Activated T-cell treated with anti-CD3 and anti-CD28 coated beads, Interleukin-2, amount 50 U/mL, for 4 hours (primary cell): ENCODE results near the gene SMYD2. TPM values are rescaled to one million over a fixed set of nuclear protein-coding genes. Genes with fewer than 3 reads are reported as not detected.

Source experiments
- ATAC-seq, 2 donors: fragments of 200-7000 bp; cut with Tn5 transposase; one replicate each; pipeline ENCODE4 v1.10.0; 2021
- DNase-seq: peaks from one replicate; pipeline ENCODE4 v3.0.0-alpha.2; 2020
- H3K27me3 Mint-ChIP-seq: one replicate; pipeline ENCODE4 v1.8.0; 2021; ENCODE audit warnings: low read depth, mixed read lengths
- H3K36me3 Mint-ChIP-seq: one replicate; pipeline ENCODE4 v1.8.0; 2022; ENCODE audit warnings: mixed read lengths; ENCODE audit not compliant: insufficient read depth
- H3K4me1 Mint-ChIP-seq: one replicate; pipeline ENCODE4 v1.8.0; 2021; ENCODE audit warnings: low read depth, mixed read lengths
- H3K4me3 Mint-ChIP-seq: one replicate; pipeline ENCODE4 v1.8.0; 2021; ENCODE audit warnings: mild to moderate bottlenecking, moderate library complexity, mixed read lengths
- H3K9me3 Mint-ChIP-seq: one replicate; pipeline ENCODE4 v1.8.0; 2021; ENCODE audit warnings: mixed read lengths
- total RNA-seq, 3 donors: library from RNA; stranded (reverse); gene quantifications; one replicate each; pipeline ENCODE4 v1.2.1, GENCODE V29; 2021

SMYD2 gene, protein sequence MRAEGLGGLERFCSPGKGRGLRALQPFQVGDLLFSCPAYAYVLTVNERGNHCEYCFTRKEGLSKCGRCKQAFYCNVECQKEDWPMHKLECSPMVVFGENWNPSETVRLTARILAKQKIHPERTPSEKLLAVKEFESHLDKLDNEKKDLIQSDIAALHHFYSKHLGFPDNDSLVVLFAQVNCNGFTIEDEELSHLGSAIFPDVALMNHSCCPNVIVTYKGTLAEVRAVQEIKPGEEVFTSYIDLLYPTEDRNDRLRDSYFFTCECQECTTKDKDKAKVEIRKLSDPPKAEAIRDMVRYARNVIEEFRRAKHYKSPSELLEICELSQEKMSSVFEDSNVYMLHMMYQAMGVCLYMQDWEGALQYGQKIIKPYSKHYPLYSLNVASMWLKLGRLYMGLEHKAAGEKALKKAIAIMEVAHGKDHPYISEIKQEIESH
- 10 to 100 TPM; 15.6 to 21.9 (median 18.4) TPM for total RNA-seq

DNA sequence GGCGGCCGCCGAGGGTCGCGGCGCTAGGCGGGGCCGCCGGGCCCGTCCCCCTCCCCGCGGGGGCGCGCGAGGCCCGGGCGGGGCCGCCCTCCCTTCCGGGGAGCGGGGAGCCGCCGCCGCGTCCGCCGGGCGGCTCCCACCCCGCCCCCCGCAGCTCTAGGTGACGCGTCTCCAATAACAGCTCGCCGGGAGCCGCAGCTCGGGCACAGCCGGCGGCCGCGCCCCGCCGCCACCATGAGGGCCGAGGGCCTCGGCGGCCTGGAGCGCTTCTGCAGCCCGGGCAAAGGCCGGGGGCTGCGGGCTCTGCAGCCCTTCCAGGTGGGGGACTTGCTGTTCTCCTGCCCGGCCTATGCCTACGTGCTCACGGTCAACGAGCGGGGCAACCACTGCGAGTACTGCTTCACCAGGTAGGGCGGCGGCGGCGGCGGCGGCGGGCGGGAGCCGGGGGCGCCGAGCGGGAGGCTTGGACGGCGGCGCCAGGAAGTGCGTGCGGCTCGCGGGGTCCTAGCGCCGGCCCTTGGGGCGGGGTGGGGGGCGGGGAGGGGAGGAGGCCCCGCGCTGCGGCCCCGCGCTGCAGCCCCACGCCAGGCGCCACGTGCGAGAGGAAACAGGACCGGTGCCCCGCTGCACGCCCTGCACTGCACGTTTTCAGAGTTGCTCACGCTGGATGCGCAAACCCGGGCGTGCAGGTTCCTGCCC lies at the start of gene SMYD2:
TSS of gene SMYD2 (plus strand) at position 139 of the 699 bp plus-strand sequence. CDS start at position 235, 96 bp downstream.
- Mint-ChIP-seq H3K4me3 (peak within 1 kb of the TSS; percentile 91), H3K27me3 (no peaks in the 10 kb centered on the region), H3K9me3 (no peaks in the 10 kb centered on the region), H3K4me1 (peaks cover 40% of the 10 kb centered on the region), H3K36me3 (no peaks in the 10 kb centered on the region)
- peak; percentile 55 for DNase-seq
- peak; percentile 79 to 82 for ATAC-seq

DNA sequence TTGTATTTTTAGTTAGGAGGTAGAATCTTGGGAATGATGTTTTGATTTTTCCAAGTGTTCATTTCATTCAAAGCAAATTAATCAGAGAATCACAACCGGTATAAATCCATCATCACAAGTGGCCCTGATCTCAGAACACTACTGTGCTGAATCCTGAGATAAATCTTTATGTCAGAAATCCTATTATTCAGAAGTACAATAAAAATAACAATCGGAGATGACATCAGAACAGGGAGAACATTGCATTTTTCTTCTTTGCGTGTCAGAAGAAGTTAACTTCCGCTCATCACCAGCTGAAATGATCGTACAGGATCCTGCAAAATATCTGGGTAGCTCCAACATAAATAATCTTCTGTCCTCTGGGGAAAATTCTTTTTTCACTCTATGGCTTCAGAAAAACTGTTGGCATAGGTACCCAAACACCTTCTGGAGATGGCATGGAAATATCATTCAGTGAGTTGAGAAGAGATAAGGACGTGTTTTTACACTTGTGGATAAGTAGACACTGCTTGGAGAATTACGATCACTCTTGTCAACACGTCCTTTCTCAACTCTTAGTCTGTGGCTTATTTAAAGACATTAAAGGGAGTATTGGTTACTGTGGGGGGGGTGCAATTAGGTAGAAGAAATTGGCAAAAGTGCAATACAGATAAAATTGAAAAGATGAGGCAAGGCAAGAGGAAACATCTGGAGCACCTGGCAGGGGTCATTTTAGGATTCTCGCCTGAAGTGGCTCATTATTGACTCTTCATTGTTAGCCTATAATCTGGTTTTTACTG lies 46.9 kb upstream of the SMYD2 start:
- no peak overlapping the region for H3K4me3 Mint-ChIP-seq
- H3K27me3 Mint-ChIP-seq = peaks cover 5% of the 10 kb centered on the region
- no peak for DNase-seq
- no peaks in the 10 kb centered on the region for H3K36me3 Mint-ChIP-seq
- no peaks in the 10 kb centered on the region for H3K9me3 Mint-ChIP-seq
- H3K4me1 Mint-ChIP-seq = no peaks in the 10 kb centered on the region
- ATAC-seq = no peak

DNA sequence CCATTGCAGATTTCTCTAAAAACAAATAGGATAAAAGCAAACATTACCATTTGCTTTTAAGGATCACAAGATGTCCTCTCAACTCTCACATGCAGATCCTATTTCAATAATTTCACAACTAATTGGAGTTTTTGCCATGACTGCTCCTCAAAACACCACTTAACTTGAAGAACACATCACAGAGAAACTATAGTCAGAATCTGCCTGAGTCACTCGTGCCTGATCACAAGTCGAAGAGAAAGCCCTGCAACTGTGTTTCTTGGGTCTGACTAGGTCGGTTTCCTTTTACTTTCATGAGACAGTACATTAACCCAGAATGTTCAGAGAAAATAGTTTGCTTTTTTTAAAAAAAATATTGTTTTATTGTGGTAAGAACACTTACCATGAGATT lies 46.3 kb upstream of the SMYD2 start:
- DNase-seq (no peak), ATAC-seq (no peak)
- Mint-ChIP-seq H3K4me1 (no peaks in the 10 kb centered on the region), H3K4me3 (no peak overlapping the region), H3K36me3 (no peaks in the 10 kb centered on the region), H3K9me3 (no peaks in the 10 kb centered on the region), H3K27me3 (peaks cover 5% of the 10 kb centered on the region)

DNA sequence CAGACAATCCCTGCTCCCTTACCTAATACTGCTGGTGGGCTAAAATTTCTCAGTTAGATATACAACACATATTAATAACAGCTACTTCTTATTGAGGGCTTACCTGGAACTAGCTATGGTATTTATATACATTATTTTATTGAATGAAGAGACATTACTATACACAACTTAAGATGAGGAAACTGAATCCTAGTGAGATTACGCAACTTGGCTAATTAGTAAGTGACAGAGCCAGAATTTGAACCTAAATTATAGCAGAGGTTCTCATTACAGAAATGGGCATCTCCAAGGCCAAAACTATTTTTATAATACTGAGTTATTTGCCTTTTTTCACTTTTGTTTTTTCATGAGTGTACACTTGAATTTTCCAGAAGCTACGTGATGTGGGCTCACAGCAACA lies 44.5 kb upstream of the SMYD2 start:
- ATAC-seq (no peak), DNase-seq (no peak)
- H3K27me3 Mint-ChIP-seq = peaks cover 12% of the 10 kb centered on the region
- H3K36me3 Mint-ChIP-seq = no peaks in the 10 kb centered on the region
- H3K4me3 Mint-ChIP-seq = no peak overlapping the region
- no peaks in the 10 kb centered on the region for H3K9me3 Mint-ChIP-seq
- H3K4me1 Mint-ChIP-seq = no peaks in the 10 kb centered on the region

GRCh38 chr1:214241060-214241459 lies 39.9 kb upstream of the SMYD2 start:
- ATAC-seq (no peak), DNase-seq (no peak)
- no peaks in the 10 kb centered on the region for H3K9me3 Mint-ChIP-seq
- peaks cover 3% of the 10 kb centered on the region for H3K4me1 Mint-ChIP-seq
- H3K36me3 Mint-ChIP-seq = no peaks in the 10 kb centered on the region
- H3K27me3 Mint-ChIP-seq = peaks cover 20% of the 10 kb centered on the region
- H3K4me3 Mint-ChIP-seq = no peak overlapping the region

GRCh38 chr1:214244252-214244651 lies 36.7 kb upstream of the SMYD2 start:
- Mint-ChIP-seq H3K27me3 (peaks cover 24% of the 10 kb centered on the region), H3K4me1 (peaks cover 3% of the 10 kb centered on the region), H3K36me3 (no peaks in the 10 kb centered on the region), H3K4me3 (no peak overlapping the region), H3K9me3 (no peaks in the 10 kb centered on the region)
- DNase-seq (no peak), ATAC-seq (no peak)

DNA sequence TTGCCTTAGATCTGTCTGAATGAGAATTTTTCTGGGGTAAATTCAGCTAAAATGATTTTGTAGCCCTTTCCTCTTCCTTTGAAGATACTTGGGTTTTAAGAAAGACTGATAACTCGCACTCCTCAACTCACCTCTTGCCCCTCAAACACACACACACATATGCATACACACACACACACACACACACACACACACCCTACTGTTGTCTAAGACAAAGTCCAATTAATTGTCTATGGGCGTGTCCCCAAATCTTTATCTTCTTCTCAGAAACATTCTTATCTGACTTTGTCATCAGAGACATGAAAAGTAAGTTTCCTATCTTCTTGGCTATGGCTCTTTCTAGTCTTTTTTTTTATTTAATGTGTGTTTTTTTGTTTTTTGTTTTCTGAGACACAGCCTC lies 36.1 kb upstream of the SMYD2 start:
- Mint-ChIP-seq H3K36me3 (no peaks in the 10 kb centered on the region), H3K4me1 (peaks cover 3% of the 10 kb centered on the region), H3K4me3 (no peak overlapping the region), H3K9me3 (no peaks in the 10 kb centered on the region), H3K27me3 (peaks cover 23% of the 10 kb centered on the region)
- no peak for ATAC-seq
- no peak for DNase-seq

- Mint-ChIP-seq H3K4me3 (no peak overlapping the region), H3K27me3 (peaks cover 16% of the 10 kb centered on the region), H3K36me3 (no peaks in the 10 kb centered on the region), H3K9me3 (no peaks in the 10 kb centered on the region), H3K4me1 (peaks cover 3% of the 10 kb centered on the region)
- ATAC-seq (no peak), DNase-seq (no peak)
Measured at GRCh38 chr1:214247501-214248041, 33.4 kb upstream of the SMYD2 start.

DNA sequence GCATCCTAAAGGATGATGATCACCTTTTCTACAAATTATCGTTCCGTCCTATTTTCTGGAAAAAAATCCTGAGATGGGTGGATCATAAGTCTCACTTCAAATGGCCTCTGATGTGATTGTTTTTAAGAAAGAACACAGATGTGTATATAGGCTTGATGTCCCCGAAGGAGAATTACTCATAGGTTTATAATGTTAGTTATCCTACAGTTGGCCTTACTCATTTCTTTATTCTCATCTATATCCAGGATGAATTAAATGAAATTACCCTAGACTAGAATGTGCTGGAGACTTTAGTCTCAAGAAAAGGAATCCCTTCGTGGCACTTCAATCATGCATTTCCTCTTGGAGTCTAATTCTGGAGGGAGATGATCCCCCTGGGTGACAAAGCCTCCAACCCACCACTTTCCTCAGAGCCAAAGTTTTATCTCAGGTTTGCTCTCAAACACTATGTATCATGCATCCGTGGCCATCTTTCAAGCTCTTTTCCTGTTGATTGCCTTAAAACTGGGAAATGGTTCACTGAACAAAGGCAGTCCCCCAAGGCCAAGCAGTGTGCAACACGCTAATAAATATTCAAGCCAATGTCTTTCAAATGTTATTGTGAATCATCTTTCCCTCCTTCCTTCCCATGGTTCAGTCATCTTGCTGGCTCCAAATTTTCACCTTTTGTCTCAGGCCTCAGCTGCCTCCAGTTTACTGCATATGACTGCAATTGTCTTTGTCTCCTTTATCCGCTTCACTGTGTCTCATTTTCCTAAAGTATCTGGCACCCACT lies 32.5 kb upstream of the SMYD2 start:
- DNase-seq (no peak), ATAC-seq (no peak)
- Mint-ChIP-seq H3K27me3 (peaks cover 15% of the 10 kb centered on the region), H3K36me3 (no peaks in the 10 kb centered on the region), H3K4me1 (peaks cover 3% of the 10 kb centered on the region), H3K9me3 (no peaks in the 10 kb centered on the region), H3K4me3 (no peak overlapping the region)

DNA sequence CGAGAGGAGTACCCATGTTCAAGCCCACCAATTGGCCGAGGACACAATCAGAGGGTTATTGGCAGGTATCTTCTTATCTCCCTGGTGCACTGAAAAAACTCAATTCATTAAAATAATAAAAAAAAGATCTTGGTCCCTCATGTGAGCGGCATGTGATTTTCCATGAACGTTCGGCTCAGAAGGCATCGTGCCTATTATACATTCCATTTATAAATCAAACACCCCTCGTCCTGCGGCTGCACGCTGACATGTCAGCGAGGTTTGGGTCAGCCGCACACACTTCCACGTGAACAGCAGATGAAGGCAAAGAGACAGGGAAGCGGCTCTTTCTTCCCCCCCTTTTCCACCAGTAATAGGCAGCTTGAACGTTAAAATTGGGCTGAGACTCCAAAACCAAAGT lies 31.3 kb upstream of the SMYD2 start:
- Mint-ChIP-seq H3K36me3 (no peaks in the 10 kb centered on the region), H3K27me3 (peaks cover 15% of the 10 kb centered on the region), H3K4me3 (no peak overlapping the region), H3K4me1 (peaks cover 3% of the 10 kb centered on the region), H3K9me3 (no peaks in the 10 kb centered on the region)
- DNase-seq = no peak
- no peak for ATAC-seq

DNA sequence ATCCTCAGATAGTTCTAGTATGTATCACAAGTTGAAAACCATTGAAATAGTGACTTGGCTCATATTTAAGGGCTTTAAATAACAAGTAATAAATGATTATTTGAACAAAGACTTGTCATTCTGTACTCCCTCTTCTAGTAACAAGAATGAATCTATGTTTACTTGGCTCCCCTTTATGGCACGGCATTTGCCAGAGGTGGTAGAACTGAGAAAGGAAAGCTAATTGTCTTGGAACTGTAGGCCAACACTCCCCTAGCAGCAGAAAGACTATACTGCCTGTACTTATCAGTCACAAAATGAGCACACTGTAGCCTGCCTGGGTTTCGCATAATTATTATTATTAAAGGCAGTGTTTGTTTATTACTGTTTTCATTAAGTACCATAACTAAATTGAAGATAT lies 29.6 kb upstream of the SMYD2 start:
- Mint-ChIP-seq H3K36me3 (no peaks in the 10 kb centered on the region), H3K4me1 (no peaks in the 10 kb centered on the region), H3K4me3 (no peak overlapping the region), H3K27me3 (peaks cover 16% of the 10 kb centered on the region), H3K9me3 (peaks cover 7% of the 10 kb centered on the region)
- no peak for DNase-seq
- ATAC-seq = no peak

GRCh38 chr1:214255509-214255908 lies 25.4 kb upstream of the SMYD2 start:
- no peak for DNase-seq
- H3K27me3 Mint-ChIP-seq = peaks cover 30% of the 10 kb centered on the region
- no peak for ATAC-seq
- peaks cover 7% of the 10 kb centered on the region for H3K9me3 Mint-ChIP-seq
- H3K4me3 Mint-ChIP-seq = no peak overlapping the region
- no peaks in the 10 kb centered on the region for H3K4me1 Mint-ChIP-seq
- no peaks in the 10 kb centered on the region for H3K36me3 Mint-ChIP-seq

- Mint-ChIP-seq H3K27me3 (peaks cover 64% of the 10 kb centered on the region), H3K4me3 (no peak overlapping the region), H3K36me3 (no peaks in the 10 kb centered on the region), H3K9me3 (peaks cover 7% of the 10 kb centered on the region), H3K4me1 (peaks cover 1% of the 10 kb centered on the region)
- peak in 1 of 2 donors; percentile 25 for ATAC-seq
- no peak for DNase-seq
Measured at GRCh38 chr1:214259353-214259977, 21.5 kb upstream of the SMYD2 start.
